IPS DF 6.9 (cell line): Measurements from ENCODE around the gene FOXO3.

Experiments
- DNase-seq: peaks from one replicate; pipeline ENCODE4 v3.0.0-alpha.2; 2013; ENCODE audit warnings: low read depth, low spot score
- H3K27ac ChIP-seq: one replicate; pipeline ENCODE4 v1.5.1; 2013; ENCODE audit warnings: low read length, control low read depth
- H3K27me3 ChIP-seq: 2 replicates; pipeline ENCODE4 v1.6.1; 2013; ENCODE audit warnings: mild to moderate bottlenecking, low read length; ENCODE audit not compliant: control insufficient read depth, insufficient read depth
- H3K36me3 ChIP-seq: 2 replicates; pipeline ENCODE4 v1.6.1; 2013; ENCODE audit warnings: low read length; ENCODE audit not compliant: control insufficient read depth, insufficient read depth
- H3K4me1 ChIP-seq: 2 replicates; pipeline ENCODE4 v1.6.1; 2013; ENCODE audit warnings: low read length; ENCODE audit not compliant: control insufficient read depth, insufficient read depth
- H3K4me3 ChIP-seq: 2 replicates; pipeline ENCODE4 v1.5.1; 2013; ENCODE audit warnings: mild to moderate bottlenecking, low read length
- H3K9me3 ChIP-seq: 2 replicates; pipeline ENCODE4 v1.6.1; 2013; ENCODE audit warnings: low read length, inconsistent platforms; ENCODE audit not compliant: control insufficient read depth, insufficient read depth
- WGBS: extraction: QIAGEN DNeasy Blood & Tissue Kit; methylation state at CpG from one replicate; pipeline ENCODE4 v1.1.7; 2013; ENCODE audit warnings: mixed read lengths, missing lambda C conversion rate; ENCODE audit not compliant: insufficient read length, insufficient coverage; 5-methylcytosine and 5-hydroxymethylcytosine counted together

The FOXO3 gene

DNA sequence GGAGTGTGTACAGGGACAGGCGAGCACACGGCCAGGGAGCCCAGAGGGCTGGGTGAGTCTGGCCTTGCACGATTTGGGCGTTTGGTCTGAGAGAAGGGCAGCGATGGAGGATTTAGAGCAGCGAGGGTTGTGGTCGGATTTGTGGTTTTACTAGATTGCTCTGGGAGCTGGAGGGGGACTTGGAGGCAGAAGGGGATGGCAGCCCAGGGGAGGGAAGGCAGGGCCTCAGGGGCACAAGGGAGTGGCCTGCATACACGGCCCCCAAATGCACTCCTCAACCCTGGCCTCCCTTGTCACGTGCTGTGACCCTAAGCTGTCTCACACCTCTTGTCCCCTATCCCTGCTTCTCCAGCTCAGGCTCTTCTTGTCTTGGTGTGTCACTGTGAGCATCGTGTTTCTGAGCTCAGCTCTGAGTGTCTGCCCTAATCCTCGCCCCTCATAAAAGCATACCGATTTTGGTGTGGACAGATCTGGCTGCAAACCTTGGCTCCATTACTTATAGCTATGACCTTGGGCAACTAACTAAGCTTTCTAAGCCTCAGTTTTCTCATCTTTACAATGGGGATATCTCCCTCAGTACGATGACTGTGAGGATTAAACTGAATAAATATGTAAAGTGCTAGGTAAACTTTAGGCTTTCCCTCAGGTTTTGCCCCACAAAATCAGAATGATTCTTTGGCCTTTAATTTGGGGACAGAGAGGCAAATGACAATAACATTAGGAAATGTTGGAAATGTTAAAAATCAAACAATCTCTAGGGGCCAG is 167.4 kb downstream of the FOXO3 start:
- DNase-seq, result no peak
- no peaks in the 10 kb centered on the region; the same call in 1 of the 2 replicates for H3K9me3 ChIP-seq
- H3K4me3 ChIP-seq, result no peak overlapping the region
- no peaks in the 10 kb centered on the region for H3K36me3 ChIP-seq
- H3K4me1 ChIP-seq, result peaks cover 3% of the 10 kb centered on the region
- H3K27me3 ChIP-seq, result no peaks in the 10 kb centered on the region
- 100% methylated on average over 2 of the region's 13 CpGs for WGBS
- H3K27ac ChIP-seq, result no peak overlapping the region

DNA sequence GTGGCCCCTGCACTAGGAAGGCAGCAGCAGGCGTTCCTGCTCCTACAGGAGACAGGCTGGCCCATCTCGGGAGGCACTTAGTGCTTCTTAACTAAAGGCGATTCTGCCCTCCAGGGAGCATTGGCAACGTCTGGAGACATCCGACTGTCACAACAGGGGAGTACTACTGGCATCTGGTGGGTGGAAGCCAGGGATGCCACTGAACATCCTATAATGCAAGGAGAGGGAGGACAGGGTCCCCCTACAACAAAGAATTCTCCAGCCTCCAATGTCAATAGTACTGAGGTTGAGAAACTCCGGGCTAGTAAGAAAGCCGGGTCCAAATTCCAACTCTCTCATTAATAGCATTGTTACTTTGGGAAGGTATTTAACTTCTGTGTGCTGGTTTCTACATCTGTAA is 168.1 kb downstream of the FOXO3 start:
- no peak overlapping the region for H3K27ac ChIP-seq
- peaks cover 5% of the 10 kb centered on the region for H3K4me1 ChIP-seq
- WGBS, result no CpG with 5 or more reads among the region's 7 CpGs

DNA sequence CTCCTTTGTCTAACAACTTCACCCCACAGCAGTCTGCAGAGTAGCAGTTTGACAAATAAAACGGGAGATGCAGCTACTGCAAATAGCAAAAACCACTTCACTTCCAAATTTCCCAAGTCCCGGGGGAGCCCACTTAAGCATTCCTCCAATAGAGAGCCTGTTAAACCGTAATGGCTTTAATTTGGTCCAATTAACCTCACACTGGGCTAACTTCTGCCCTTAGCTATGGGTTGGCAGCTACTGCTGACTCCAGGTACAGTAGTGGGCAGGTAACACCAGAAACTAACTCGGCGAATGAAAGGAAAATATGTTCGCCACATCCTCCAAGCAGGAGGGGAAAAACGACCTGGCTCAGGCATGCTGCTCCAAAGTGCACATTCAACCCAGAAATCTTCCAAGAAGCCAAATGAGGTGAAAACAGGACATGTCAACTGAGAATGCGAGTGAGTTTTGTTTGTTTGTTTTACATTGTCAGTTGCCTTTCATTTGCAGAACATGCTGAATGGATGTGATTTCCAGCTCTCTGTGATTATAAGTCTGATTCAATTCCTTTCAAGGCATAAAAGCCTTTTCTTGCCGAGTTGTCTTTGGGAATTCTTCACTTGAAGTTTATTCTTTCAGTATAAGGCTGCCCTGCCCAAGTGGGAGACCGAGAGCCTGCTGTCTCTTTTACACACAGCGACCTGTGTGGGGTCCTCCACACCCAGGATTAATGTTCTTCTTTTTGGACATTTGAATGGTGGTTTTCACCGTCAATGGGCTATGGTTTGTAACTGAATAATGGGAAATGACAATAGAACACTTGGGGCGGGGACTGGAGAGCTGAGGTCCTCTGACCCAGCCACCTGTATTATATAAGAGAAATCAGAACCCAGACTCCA is 170.2 kb downstream of the FOXO3 start:
- peaks cover 7% of the 10 kb centered on the region for H3K4me1 ChIP-seq
- H3K27me3 ChIP-seq, result no peaks in the 10 kb centered on the region; the same call in 1 of the 2 replicates
- no peaks in the 10 kb centered on the region for H3K36me3 ChIP-seq
- no peak overlapping the region for H3K27ac ChIP-seq
- H3K4me3 ChIP-seq, result no peak overlapping the region
- DNase-seq, result no peak
- WGBS, result no CpG with 5 or more reads among the region's 13 CpGs
- H3K9me3 ChIP-seq, result no peaks in the 10 kb centered on the region

More for the DNA sequence above, 168.1 kb downstream of the FOXO3 start:
- DNase-seq, result no peak
- Histone ChIP-seq H3K4me3 (no peak overlapping the region), H3K27me3 (no peaks in the 10 kb centered on the region), H3K36me3 (no peaks in the 10 kb centered on the region), H3K9me3 (no peaks in the 10 kb centered on the region; the same call in 1 of the 2 replicates)

DNA sequence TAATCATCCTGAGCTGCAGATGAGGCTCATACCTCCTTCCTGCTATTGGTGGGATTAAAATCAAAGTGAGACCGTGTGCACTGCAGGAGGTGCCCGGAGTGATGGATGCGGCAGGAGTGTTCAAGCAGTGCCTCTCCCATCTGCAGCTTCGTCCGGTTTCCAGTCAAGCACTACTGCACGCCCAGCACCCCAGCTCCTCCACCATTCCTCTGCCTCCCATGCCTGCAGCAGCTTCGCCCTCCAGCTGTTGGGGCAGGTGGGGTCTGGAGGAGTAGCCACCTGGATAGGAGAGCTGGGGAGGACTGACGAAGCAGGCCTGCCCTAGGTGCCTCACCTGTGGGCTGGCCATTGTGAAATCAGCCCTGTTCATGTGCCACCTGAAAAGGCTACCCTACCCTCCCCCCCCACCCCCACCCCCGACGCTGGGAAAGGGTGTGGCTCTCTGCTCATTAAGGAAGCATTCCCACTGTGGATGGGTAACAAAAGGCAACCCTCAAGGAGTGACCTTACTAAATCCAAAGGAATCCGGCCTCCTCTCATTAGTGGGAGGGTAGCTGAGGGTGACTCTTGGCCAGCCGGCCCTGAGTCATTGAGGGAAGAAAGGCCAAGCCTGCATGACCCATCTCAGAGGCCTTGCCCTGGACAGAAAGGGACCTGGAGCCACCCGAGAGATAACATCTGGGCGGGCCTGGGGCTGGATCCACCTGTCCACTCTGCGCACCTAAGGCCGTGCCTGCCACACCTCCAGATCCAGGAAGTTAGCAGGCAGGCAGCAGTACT is 171.6 kb downstream of the FOXO3 start:
- H3K4me1 ChIP-seq, result peaks cover 8% of the 10 kb centered on the region
- H3K4me3 ChIP-seq, result no peak overlapping the region
- no peak overlapping the region for H3K27ac ChIP-seq
- WGBS, result no CpG with 5 or more reads among the region's 16 CpGs
- no peak for DNase-seq
- H3K36me3 ChIP-seq, result no peaks in the 10 kb centered on the region
- no peaks in the 10 kb centered on the region; the same call in 1 of the 2 replicates for H3K27me3 ChIP-seq
- no peaks in the 10 kb centered on the region for H3K9me3 ChIP-seq

DNA sequence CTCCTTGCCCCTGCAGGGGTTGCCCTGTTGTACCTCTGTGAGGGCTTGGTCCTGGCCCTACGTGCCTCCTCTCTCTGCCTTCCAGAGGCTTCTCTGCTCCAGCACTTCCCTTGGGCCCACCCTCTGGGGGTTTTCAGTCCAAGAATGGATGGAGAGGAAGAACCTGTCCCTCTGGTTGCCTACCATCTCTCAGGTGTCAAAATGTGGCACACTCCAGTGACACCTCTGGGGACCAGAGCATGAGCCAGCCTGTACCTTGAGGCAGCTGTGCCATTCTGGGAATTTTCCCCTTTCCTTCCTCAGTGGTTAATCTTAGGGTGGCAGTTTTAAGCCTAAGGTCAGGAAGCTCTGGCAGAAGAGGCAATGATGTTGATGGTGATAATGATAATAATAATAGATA is 172.3 kb downstream of the FOXO3 start:
- H3K27ac ChIP-seq, result no peak overlapping the region
- WGBS, result no CpG with 5 or more reads among the region's 1 CpG
- peaks cover 8% of the 10 kb centered on the region for H3K4me1 ChIP-seq

DNA sequence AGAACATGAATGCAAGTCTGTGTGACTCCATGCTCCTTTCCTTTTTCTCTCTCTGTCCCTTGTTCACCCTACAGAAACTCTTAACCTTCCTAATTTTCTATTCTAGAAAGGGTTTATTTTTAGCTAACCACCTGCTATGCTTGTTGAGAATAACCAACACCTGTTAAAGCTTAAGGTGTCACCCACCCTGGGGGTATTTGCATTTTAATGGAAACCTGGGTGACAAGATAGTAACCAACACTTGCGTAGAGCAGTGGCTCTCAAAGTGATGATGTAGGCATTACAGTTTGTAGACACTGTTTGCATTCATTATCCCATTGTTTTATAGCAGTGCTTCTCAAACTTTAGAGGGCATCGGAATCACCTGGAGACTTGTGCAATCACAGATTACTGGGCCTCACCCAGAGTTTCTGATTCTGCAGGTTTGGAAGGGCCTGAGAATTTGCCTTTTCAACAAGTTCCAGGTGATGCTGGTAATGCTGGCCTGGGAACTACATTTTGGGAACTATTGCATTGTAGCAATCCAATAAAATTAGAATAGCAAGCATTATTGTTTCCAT is 173.1 kb downstream of the FOXO3 start:
- H3K9me3 ChIP-seq, result no peaks in the 10 kb centered on the region
- WGBS, result no CpG with 5 or more reads among the region's 2 CpGs
- peaks cover 8% of the 10 kb centered on the region for H3K4me1 ChIP-seq
- no peak overlapping the region for H3K27ac ChIP-seq
- H3K4me3 ChIP-seq, result no peak overlapping the region
- no peaks in the 10 kb centered on the region for H3K36me3 ChIP-seq
- DNase-seq, result no peak
- H3K27me3 ChIP-seq, result no peaks in the 10 kb centered on the region; the same call in 1 of the 2 replicates

More for the DNA sequence above, 172.3 kb downstream of the FOXO3 start:
- Histone ChIP-seq H3K9me3 (no peaks in the 10 kb centered on the region), H3K36me3 (no peaks in the 10 kb centered on the region), H3K4me3 (no peak overlapping the region), H3K27me3 (no peaks in the 10 kb centered on the region; the same call in 1 of the 2 replicates)
- no peak for DNase-seq
